EH (cell line): ENCODE measurements around the gene LRPPRC.
A peak's percentile ranks its signal among the peaks of the same experiment; 100 is the strongest.
"Not testable (repeated sequence)": the region's sequence is repeated elsewhere in the genome, so short reads cannot be mapped to it uniquely, and the experiment has no call there.

ENCODE experiments used
- DNase-seq: peaks from one replicate; pipeline ENCODE4 v3.0.0-alpha.2; 2015; ENCODE audit warnings: low read depth

LRPPRC gene

GRCh38 chr2:43995733-43996533, at the start of gene LRPPRC:
Gene LRPPRC (minus strand): TSS chr2:43995989. CDS start chr2:43995947, 42 bp downstream.
- DNase-seq, result peak; percentile 98

- DNase-seq, result no peak
These were observed 49.3 kb upstream of the LRPPRC start for GRCh38 chr2:44045061-44045460.

GRCh38 chr2:44044281-44044720, 48.5 kb upstream of the LRPPRC start:
- peak; percentile 83 for DNase-seq

GRCh38 chr2:44040365-44040764, 44.6 kb upstream of the LRPPRC start:
- DNase-seq, result no peak

- DNase-seq, result no peak
These were observed 42.5 kb upstream of the LRPPRC start for GRCh38 chr2:44038277-44038676.

DNA sequence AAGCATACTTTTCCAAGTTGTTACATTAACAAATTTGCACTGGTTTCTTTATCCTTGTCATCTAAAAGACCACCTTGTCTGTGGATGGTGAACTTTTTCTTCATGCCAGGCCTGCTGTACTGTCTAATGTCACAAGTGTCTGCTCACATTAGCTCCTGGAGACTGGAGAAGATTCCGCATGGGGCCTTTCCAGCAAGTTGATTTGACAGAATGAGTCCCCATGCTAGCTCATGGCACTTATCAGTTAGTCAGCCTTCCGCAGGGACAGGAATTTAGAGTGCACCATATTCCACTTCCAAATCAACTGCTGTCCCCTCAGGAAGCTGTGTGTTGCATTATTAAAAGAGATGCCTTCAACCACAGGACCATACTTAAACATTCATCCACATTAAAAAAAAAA, 41.4 kb upstream of the LRPPRC start:
- no peak for DNase-seq

- no peak for DNase-seq
These were observed 38.2 kb upstream of the LRPPRC start for GRCh38 chr2:44033947-44034346.

- not testable (repeated sequence) for DNase-seq
These were observed 31.3 kb upstream of the LRPPRC start for GRCh38 chr2:44027076-44027475.

GRCh38 chr2:44016282-44016681, 20.5 kb upstream of the LRPPRC start:
- DNase-seq, result peak; percentile 59

- no peak for DNase-seq
These were observed 19.4 kb upstream of the LRPPRC start for GRCh38 chr2:44015239-44015638.

- not testable (repeated sequence) for DNase-seq
These were observed 17.4 kb upstream of the LRPPRC start for GRCh38 chr2:44013205-44013604.

DNA sequence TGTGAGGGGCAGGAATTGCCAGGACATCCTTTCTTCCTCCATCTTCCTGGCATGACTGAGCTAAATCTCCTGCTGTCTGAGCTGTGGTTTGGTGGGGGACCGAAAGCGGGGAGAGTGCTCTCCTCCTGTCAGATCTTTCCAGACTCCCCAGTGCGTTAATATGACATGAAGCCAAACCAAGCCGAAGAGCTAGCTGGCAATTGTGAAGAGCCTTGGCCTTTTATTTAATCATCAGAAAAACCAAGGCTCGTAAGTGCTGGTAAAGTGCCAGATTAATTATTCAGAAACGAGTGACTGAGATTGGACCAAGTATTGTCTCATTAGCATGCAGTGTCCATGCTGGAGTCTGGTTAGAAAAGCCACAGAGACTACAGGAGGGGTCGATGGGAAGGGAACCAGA, 14.5 kb upstream of the LRPPRC start:
- DNase-seq, result no peak

- DNase-seq, result no peak
These were observed 13.4 kb upstream of the LRPPRC start for GRCh38 chr2:44009136-44009735.

DNA sequence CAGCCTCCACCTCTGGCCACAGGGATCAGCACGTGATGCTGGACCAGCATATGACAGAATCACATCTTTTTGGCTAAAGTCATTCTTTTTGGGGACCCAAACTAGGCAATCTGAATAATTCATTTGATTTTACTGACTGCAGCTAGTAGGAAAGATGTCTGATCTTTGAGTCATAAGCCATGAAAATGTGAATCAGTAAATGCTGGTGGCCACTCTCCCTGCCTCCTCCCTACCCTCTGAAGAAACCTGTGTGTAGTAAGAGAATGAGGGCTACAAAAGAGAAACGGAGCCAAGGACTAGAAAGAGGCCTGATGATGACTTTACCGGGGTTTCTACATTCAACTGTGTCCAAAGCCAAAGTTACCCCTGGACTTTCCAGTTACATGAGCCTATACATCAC, 10.1 kb upstream of the LRPPRC start:
- peak; percentile 38 for DNase-seq

DNA sequence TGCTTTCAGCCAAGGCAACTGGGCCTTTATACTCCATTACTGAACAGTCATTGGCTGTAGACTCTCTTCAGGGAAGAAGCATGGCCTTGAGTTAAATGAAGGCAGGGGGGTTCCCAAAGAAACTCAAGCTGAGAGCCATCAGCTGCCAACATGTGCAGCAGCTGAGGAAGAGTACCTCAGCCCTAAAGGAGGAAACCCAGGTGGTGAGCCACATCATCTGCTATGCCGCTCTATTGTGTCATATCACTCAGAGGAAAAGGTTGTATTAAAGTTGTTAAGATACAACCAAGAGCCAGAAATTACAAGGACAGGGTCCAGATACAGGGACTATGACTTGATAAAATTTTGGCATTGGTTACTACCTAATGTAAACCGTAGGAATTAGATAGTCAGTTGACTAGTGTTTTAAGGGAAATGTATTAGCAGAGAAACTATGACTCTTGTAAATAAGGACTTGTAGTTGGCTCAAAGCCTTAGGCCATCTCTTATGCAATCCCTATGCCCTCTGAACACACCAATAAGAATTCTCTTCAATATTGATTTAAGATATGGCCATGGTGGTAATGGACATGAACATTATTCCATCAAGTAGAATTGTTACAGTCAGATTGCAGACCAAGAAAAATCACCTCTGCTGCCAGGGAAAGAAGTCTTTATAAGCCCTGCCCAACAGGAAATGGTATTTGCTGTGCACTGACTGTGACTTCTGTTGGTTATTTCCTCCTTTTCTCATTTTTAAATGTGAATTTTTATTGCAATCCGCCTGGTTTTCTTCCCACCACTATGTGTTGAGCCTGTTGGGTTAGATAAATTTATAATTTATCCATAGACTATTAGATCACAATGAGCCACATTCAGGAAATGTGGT, 9.2 kb upstream of the LRPPRC start:
- DNase-seq, result no peak

DNA sequence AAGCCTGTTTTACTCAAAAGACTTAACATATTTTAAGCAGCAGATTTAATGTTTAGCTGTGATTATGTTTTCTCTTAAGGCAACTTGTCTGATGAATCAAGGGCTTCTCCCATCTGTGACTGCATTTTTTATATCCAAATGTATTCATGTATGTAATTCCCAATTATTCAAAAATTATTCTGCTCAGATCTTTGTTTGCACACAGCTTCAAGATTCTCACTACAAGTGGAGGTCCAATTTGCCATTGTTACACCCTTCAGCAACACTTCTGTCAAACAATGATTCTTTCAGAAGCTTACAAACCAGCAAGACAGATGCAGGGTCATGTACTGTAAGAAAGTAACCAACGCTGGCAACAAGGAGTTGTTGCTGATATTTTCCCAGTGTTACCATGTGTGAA, 5.9 kb upstream of the LRPPRC start:
- no peak for DNase-seq

DNA sequence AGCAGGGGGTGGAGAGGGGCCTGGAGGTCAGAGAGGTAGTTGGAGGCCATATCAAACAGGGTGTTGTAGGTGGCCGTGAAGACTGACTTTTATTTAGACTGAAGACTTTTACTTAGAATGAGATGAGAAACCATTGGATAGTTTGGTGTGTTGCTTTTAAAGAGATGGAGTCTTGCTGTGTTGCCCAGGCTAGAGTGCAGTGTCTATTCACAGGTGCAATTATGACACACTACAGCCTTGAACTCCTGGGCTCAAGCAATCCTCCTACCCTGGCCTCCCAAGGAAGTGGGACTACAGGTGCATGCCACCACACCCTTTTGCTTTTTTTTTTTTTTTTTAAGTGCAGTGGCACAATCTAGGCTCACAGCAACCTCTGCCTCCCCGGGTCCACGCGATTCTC, 2.5 kb upstream of the LRPPRC start:
- DNase-seq, result no peak

DNA sequence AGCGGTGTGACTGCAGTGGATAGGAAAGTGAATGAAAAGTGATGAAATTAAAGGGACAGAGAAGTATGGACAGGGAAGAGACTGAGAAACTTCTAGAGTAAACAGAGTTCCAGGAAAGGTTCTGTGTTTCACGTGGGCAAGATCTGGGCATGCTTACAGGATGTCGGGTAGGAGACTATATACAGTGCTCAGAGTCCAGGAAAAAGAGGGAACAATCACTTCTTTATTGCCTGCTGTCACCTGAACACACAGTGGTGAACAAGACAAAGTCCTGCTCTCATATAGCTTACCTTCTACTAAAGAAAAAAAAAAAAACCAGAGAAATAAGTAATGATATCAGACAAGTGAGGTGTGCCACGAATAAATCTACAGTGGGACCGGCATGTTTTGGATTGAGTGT, 2.4 kb downstream of the LRPPRC start:
- no peak for DNase-seq

DNA sequence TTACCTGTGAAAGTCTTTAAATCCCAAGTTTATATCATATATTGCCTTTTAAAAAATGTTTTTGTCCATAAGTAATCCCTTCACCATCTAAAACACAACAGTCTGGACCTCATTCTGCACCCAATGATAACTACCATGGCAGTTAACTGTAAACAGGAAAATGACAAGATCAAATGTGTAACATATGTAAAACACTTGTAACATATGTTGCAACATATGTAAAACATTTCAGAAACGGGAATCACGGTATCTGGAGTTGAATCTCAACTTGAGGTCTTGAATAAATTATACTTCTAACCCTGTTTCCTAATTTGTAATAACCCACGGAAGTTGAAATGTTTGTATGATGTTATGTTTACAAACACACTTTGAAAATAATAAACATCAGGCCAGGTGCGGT, 6.2 kb downstream of the LRPPRC start:
- no peak for DNase-seq

GRCh38 chr2:43986600-43986999, 9.2 kb downstream of the LRPPRC start:
- DNase-seq, result no peak

DNA sequence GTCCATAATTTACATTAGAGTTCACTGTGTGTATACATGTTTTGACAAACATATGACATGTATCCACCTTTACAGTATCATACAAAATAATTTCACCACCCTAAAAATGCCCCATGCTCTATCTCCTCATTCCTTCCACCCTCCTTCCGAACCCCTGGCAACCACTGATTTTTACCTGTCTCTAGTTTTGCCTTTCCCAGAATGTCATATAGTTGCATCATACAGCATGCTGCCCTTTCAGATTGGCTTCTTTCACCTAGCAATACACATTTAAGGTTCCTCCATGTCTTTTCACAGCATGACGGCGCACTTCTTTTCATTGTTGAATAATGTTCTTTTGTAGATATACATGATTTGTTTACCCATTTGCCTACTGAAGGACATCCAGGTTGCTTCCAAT, 10.4 kb downstream of the LRPPRC start:
- DNase-seq, result no peak

DNA sequence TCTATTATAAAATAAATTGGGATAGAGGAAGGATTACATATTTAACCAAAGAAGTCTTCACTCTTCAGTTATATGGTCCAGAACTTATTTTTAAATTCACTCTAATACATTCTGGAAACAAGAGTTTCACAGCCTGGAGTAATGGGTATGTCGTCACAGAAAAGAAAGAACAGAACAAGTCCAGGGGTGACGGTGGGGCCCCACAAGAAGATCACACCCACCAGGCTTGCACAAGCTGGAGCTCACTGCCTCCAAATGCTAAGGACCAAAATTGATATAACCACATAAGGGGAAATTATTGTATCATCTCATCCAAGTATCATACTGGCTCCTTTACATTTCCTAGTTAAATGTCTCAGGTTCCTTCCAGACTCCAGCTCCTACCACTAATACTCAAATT, 11.3 kb downstream of the LRPPRC start:
- no peak for DNase-seq

DNA sequence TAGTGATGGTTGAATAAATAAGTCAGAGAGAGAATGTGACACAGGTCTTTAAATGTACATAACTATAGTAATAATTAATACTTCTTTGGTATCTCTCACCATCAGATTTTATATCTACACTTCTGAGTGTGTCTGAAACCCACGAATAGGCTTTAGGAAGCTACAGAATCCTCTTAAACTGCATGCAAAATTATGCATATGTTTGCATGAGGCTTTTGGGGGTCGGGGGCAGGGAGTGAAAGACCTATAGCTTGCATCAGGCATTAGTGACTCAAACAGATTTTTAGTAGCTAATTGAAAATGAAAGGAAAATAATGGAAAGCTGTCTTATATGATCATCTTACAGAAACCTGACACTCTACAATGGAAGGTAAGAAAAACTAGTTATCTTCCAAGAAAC, 14.9 kb downstream of the LRPPRC start:
- DNase-seq, result no peak
